H9 (cell line): ENCODE results near the gene CA12. TPM values are rescaled to one million over a fixed set of nuclear protein-coding genes. Genes with fewer than 3 reads are reported as not detected.

ENCODE experiments used
- DNase-seq: peaks from one replicate; pipeline ENCODE4 v3.0.0-alpha.2; 2017
- H2AFZ ChIP-seq: one replicate; pipeline ENCODE4 v1.6.1; 2013; ENCODE audit warnings: mild to moderate bottlenecking, low read length, control low read depth, moderate library complexity
- H2AK5ac ChIP-seq: 2 replicates; pipeline ENCODE4 v1.6.1; 2013; ENCODE audit warnings: low read length, control low read depth, mixed read lengths; ENCODE audit not compliant: insufficient read length
- H2BK120ac ChIP-seq: one replicate; pipeline ENCODE4 v1.6.1; 2013; ENCODE audit warnings: low read depth, mild to moderate bottlenecking, low read length, control low read depth, inconsistent platforms; ENCODE audit not compliant: poor library complexity, severe bottlenecking
- H2BK12ac ChIP-seq: 2 replicates; pipeline ENCODE4 v1.6.1; 2013; ENCODE audit warnings: low read length, control low read depth, mixed read lengths, low read depth; ENCODE audit not compliant: insufficient read length
- H2BK15ac ChIP-seq: 2 replicates; pipeline ENCODE4 v1.6.1; 2013; ENCODE audit warnings: low read depth, low read length, control low read depth
- H2BK20ac ChIP-seq: one replicate; pipeline ENCODE4 v1.6.1; 2013; ENCODE audit warnings: low read depth, mild to moderate bottlenecking, low read length, control low read depth, inconsistent platforms; ENCODE audit not compliant: poor library complexity, severe bottlenecking
- H2BK5ac ChIP-seq: 2 replicates; pipeline ENCODE4 v1.6.1; 2013; ENCODE audit warnings: low read length, control low read depth, mixed read lengths; ENCODE audit not compliant: insufficient read length
- H3K14ac ChIP-seq: 2 replicates; pipeline ENCODE4 v1.6.1; 2013; ENCODE audit warnings: low read length, control low read depth; ENCODE audit not compliant: insufficient read depth
- H3K18ac ChIP-seq: 2 replicates; pipeline ENCODE4 v1.6.1; 2013; ENCODE audit warnings: low read depth, mild to moderate bottlenecking, mixed read lengths, low read length, control low read depth; ENCODE audit not compliant: insufficient read length
- H3K23ac ChIP-seq: 2 replicates; pipeline ENCODE4 v1.6.1; 2013; ENCODE audit warnings: low read length, control low read depth, mixed read lengths, low read depth; ENCODE audit not compliant: insufficient read length
- H3K23me2 ChIP-seq: 2 replicates; pipeline ENCODE4 v1.6.1; 2013; ENCODE audit warnings: low read depth, mild to moderate bottlenecking, mixed read lengths, low read length, control low read depth; ENCODE audit not compliant: insufficient read length, poor library complexity, severe bottlenecking
- H3K27ac ChIP-seq: 2 replicates; pipeline ENCODE4 v1.5.1; 2013; ENCODE audit warnings: low read length, control low read depth, mixed read lengths, low read depth; ENCODE audit not compliant: insufficient read length
- H3K27me3 ChIP-seq: 2 replicates; pipeline ENCODE4 v1.6.1; 2013; ENCODE audit warnings: low read length, control low read depth, inconsistent platforms; ENCODE audit not compliant: insufficient read depth
- H3K4ac ChIP-seq: 2 replicates; pipeline ENCODE4 v1.6.1; 2013; ENCODE audit warnings: low read depth, mild to moderate bottlenecking, control low read depth, inconsistent platforms, low read length, moderate library complexity
- H3K4me1 ChIP-seq: 2 replicates; pipeline ENCODE4 v1.6.1; 2013; ENCODE audit warnings: low read length, control low read depth, inconsistent platforms; ENCODE audit not compliant: insufficient read depth
- H3K4me2 ChIP-seq: 2 replicates; pipeline ENCODE4 v1.6.1; 2013; ENCODE audit warnings: low read length, control low read depth, mixed read lengths; ENCODE audit not compliant: insufficient read length, insufficient read depth
- H3K56ac ChIP-seq: 2 replicates; pipeline ENCODE4 v1.6.1; 2013; ENCODE audit warnings: low read depth, mild to moderate bottlenecking, mixed read lengths, low read length, control low read depth; ENCODE audit not compliant: insufficient read length
- H3K79me1 ChIP-seq: 2 replicates; pipeline ENCODE4 v1.6.1; 2013; ENCODE audit warnings: low read depth, mild to moderate bottlenecking, moderate library complexity, low read length, control low read depth, inconsistent platforms; ENCODE audit not compliant: insufficient read depth, poor library complexity, severe bottlenecking
- H3K79me2 ChIP-seq: 2 replicates; pipeline ENCODE4 v1.6.1; 2013; ENCODE audit warnings: low read length, control low read depth, inconsistent platforms; ENCODE audit not compliant: insufficient read depth
- H3K9ac ChIP-seq: 2 replicates; pipeline ENCODE4 v1.6.1; 2013; ENCODE audit warnings: low read length, control low read depth, mixed read lengths; ENCODE audit not compliant: insufficient read length; ENCODE audit errors: extremely low read depth
- H3K9me3 ChIP-seq: one replicate; pipeline ENCODE4 v1.6.1; 2013; ENCODE audit warnings: low read depth, low read length, inconsistent platforms; ENCODE audit not compliant: control insufficient read depth
- H3T11ph ChIP-seq: one replicate; pipeline ENCODE4 v1.6.1; 2013; ENCODE audit warnings: mild to moderate bottlenecking, low read length, control low read depth, inconsistent platforms
- H4K20me1 ChIP-seq: one replicate; pipeline ENCODE4 v1.6.1; 2013; ENCODE audit not compliant: control insufficient read depth, insufficient read length, insufficient read depth
- H4K5ac ChIP-seq: 2 replicates; pipeline ENCODE4 v1.6.1; 2013; ENCODE audit warnings: low read depth, mild to moderate bottlenecking, mixed read lengths, low read length, control low read depth; ENCODE audit not compliant: insufficient read length
- H4K8ac ChIP-seq: replicated peaks from 2 replicates; pipeline ENCODE4 v1.6.1; 2013; ENCODE audit warnings: low read length, control low read depth, mixed read lengths, low read depth; ENCODE audit not compliant: insufficient read length
- H4K91ac ChIP-seq: 2 replicates; pipeline ENCODE4 v1.6.1; 2013; ENCODE audit warnings: low read depth, mild to moderate bottlenecking, moderate library complexity, mixed read lengths, low read length, control low read depth; ENCODE audit not compliant: insufficient read length
- H3K27ac Mint-ChIP-seq, 3 experiments: 2 replicates in 2 of 3; 3 replicates in 1 of 3; pipeline ENCODE4 v1.8.0; 2020 to 2021; ENCODE audit warnings: mixed read lengths in 3 of 3, mild to moderate bottlenecking in 1 of 3, moderate library complexity in 1 of 3
- H3K27me3 Mint-ChIP-seq: 2 replicates; pipeline ENCODE4 v1.8.0; 2021; ENCODE audit warnings: low read depth, mild to moderate bottlenecking, moderate library complexity, mixed read lengths
- H3K36me3 Mint-ChIP-seq, 3 experiments: 2 replicates in 2 of 3; 3 replicates in 1 of 3; pipeline ENCODE4 v1.8.0; 2020 to 2021; ENCODE audit warnings: low read depth in 3 of 3, mixed read lengths in 3 of 3; ENCODE audit not compliant: insufficient read depth in 1 of 3
- H3K4me1 Mint-ChIP-seq, 2 experiments: 2 replicates each; pipeline ENCODE4 v1.8.0; 2020; ENCODE audit warnings: mixed read lengths in 2 of 2
- H3K4me3 Mint-ChIP-seq, 2 experiments: 2 replicates in 1 of 2; 3 replicates in 1 of 2; pipeline ENCODE4 v1.8.0; 2020 to 2021; ENCODE audit warnings: mild to moderate bottlenecking in 2 of 2, mixed read lengths in 2 of 2, moderate library complexity in 1 of 2
- H3K9me3 Mint-ChIP-seq, 2 experiments: 2 replicates in 1 of 2; 3 replicates in 1 of 2; pipeline ENCODE4 v1.8.0; 2020; ENCODE audit warnings: mild to moderate bottlenecking in 2 of 2, mixed read lengths in 2 of 2, moderate library complexity in 1 of 2
- WGBS: extraction: QIAGEN DNeasy Blood & Tissue Kit; methylation state at CpG from one replicate; pipeline ENCODE4 v1.1.7; 2013; ENCODE audit warnings: missing lambda C conversion rate, low lambda C conversion rate, mixed read lengths; ENCODE audit not compliant: insufficient read length; ENCODE audit errors: extremely low coverage; 5-methylcytosine and 5-hydroxymethylcytosine counted together
- total RNA-seq: library from RNA; stranded (reverse); gene quantifications from 2 replicates; pipeline ENCODE4 v1.2.1, GENCODE V29; 2021
- TF ChIP-seq, protein P1 (sequence below): fragments of 200-600 bp; sonication (generic); conservative IDR thresholded peaks from 3 replicates; pipeline ENCODE4 v1.8.0; 2021; ENCODE audit warnings: antibody characterized with exemption, mild to moderate bottlenecking

Gene CA12
- total RNA-seq, 1 experiment from 2014 or later: 0.68 TPM

GRCh38 chr15:63382966-63383710 lies 1.5 kb upstream of the CA12 start:
- Histone ChIP-seq H4K91ac (no peak overlapping the region), H3K4ac (no peak overlapping the region), H2AK5ac (no peak overlapping the region), H3T11ph (no peak overlapping the region), H3K27ac (no peak overlapping the region), H2BK5ac (no peak overlapping the region), H2BK12ac (no peak overlapping the region), H3K23me2 (peaks cover 11% of the 10 kb centered on the region), H3K27me3 (peaks cover 9% of the 10 kb centered on the region; the same call in 1 of the 2 replicates), H3K23ac (no peak overlapping the region), H3K4me1 (no peaks in the 10 kb centered on the region; the same call in 1 of the 2 replicates), H2AFZ (no peak overlapping the region), H3K56ac (no peak overlapping the region), H2BK20ac (no peak overlapping the region), H3K9me3 (no peaks in the 10 kb centered on the region), H4K5ac (no peak overlapping the region), H2BK15ac (no peak overlapping the region), H3K18ac (no peak overlapping the region), H4K8ac (no peak overlapping the region), H3K79me1 (no peaks in the 10 kb centered on the region), H4K20me1 (no peaks in the 10 kb centered on the region), H2BK120ac (no peak overlapping the region), H3K79me2 (no peaks in the 10 kb centered on the region), H3K4me2 (no peak overlapping the region), H3K14ac (no peak overlapping the region), H3K9ac (no peak overlapping the region)
- Mint-ChIP-seq H3K36me3 (no peaks in the 10 kb centered on the region), H3K4me3 (peak overlapping the region in 1 of 2 experiments; percentile 45; a peak in 2 of 5 replicates), H3K27me3 (peaks cover 75% of the 10 kb centered on the region), H3K9me3 (no peaks in the 10 kb centered on the region), H3K4me1 (peaks cover 29 to 39% of the 10 kb centered on the region in 2 experiments), H3K27ac (no peak overlapping the region)
- TF ChIP-seq, protein P1, sequence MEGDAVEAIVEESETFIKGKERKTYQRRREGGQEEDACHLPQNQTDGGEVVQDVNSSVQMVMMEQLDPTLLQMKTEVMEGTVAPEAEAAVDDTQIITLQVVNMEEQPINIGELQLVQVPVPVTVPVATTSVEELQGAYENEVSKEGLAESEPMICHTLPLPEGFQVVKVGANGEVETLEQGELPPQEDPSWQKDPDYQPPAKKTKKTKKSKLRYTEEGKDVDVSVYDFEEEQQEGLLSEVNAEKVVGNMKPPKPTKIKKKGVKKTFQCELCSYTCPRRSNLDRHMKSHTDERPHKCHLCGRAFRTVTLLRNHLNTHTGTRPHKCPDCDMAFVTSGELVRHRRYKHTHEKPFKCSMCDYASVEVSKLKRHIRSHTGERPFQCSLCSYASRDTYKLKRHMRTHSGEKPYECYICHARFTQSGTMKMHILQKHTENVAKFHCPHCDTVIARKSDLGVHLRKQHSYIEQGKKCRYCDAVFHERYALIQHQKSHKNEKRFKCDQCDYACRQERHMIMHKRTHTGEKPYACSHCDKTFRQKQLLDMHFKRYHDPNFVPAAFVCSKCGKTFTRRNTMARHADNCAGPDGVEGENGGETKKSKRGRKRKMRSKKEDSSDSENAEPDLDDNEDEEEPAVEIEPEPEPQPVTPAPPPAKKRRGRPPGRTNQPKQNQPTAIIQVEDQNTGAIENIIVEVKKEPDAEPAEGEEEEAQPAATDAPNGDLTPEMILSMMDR: no peak
- WGBS: no CpG with 5 or more reads among the region's 10 CpGs
- DNase-seq: no peak
